ENCODE results near the gene FAM229B. TPM values are rescaled to one million over a fixed set of nuclear protein-coding genes. Genes with fewer than 3 reads are reported as not detected.

The FAM229B gene
- total RNA-seq, 4 donors from 2014 or later: 9.5 to 26.1 (median 13.8) TPM

GRCh38 chr6:112040956-112041355 lies 46.4 kb upstream of the FAM229B start:
- 45 to 47% methylated on average over 1 of the region's 1 CpG for WGBS, 2 donors (ENCODE audit: low coverage in 1 of 2)
- no peak overlapping the region for H3K4me3 ChIP-seq
- H3K36me3 ChIP-seq: no peaks in the 10 kb centered on the region
- TF ChIP-seq CTCF (IDR thresholded peaks at IDR 0.05) (no peak), POLR2A (IDR thresholded peaks at IDR 0.05) (no peak), EP300 (IDR thresholded peaks at IDR 0.05) (no peak), POLR2AphosphoS5 (IDR thresholded peaks at IDR 0.05) (no peak)
- H3K4me1 ChIP-seq: peaks cover 0 to 44% (median 12%) of the 10 kb centered on the region in 3 donors
- no peak overlapping the region for H3K27ac ChIP-seq
- no peak for ATAC-seq
- no peaks in the 10 kb centered on the region for H3K27me3 ChIP-seq
- no peaks in the 10 kb centered on the region for H3K9me3 ChIP-seq

DNA sequence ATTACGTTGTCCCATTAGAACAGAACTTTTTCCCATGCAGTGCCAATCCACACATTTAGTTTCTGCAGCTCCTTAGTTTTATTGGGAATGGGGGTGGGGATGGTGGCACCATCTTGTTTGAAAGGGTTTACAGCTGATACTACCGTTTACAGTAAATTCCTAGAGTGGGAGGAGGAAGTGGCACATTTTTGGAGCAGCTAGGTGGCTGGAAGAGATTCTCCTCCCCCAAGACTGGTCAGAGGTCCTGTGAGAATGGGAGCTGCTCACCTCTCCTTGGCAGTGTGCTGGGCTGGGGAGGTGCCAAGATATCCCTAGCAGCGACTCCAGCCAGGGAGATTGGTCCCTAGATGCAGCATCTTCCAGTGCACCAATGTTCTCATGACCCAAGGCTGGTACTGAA lies 45.9 kb upstream of the FAM229B start:
- peaks cover 0 to 44% (median 12%) of the 10 kb centered on the region in 3 donors for H3K4me1 ChIP-seq
- no peak for TF ChIP-seq POLR2A (IDR thresholded peaks at IDR 0.05)
- TF ChIP-seq EP300 (IDR thresholded peaks at IDR 0.05): no peak
- TF ChIP-seq POLR2AphosphoS5 (IDR thresholded peaks at IDR 0.05): no peak
- no peak for TF ChIP-seq CTCF (IDR thresholded peaks at IDR 0.05)
- 78 to 80% methylated on average over 1 to 3 of the region's 3 CpGs for WGBS, 2 donors (ENCODE audit: low coverage in 1 of 2)

GRCh38 chr6:112043032-112044007 lies 44.1 kb upstream of the FAM229B start:
- peaks cover 0 to 33% (median 5%) of the 10 kb centered on the region in 3 donors for H3K4me1 ChIP-seq
- TF ChIP-seq EP300 (IDR thresholded peaks at IDR 0.05) (no peak), POLR2AphosphoS5 (IDR thresholded peaks at IDR 0.05) (peak; percentile 28), CTCF (IDR thresholded peaks at IDR 0.05) (peak; percentile 91 to 93 (median 91)), POLR2A (IDR thresholded peaks at IDR 0.05) (peak in 1 of 2 donors; percentile 17)
- H3K27me3 ChIP-seq: no peaks in the 10 kb centered on the region
- H3K4me3 ChIP-seq: peak overlapping the region; percentile 48 to 64
- WGBS, 2 donors (ENCODE audit: low coverage in 1 of 2): 0% methylated on average over 24 to 31 of the region's 36 CpGs
- no peaks in the 10 kb centered on the region for H3K36me3 ChIP-seq
- no peaks in the 10 kb centered on the region for H3K9me3 ChIP-seq
- peak overlapping the region; percentile 48 to 84 (median 80) for H3K27ac ChIP-seq
- peak; percentile 86 for ATAC-seq

More for the DNA sequence above, 45.9 kb upstream of the FAM229B start:
- H3K36me3 ChIP-seq: no peaks in the 10 kb centered on the region
- ATAC-seq: no peak
- H3K27me3 ChIP-seq: no peaks in the 10 kb centered on the region
- no peak overlapping the region for H3K4me3 ChIP-seq
- H3K9me3 ChIP-seq: no peaks in the 10 kb centered on the region
- no peak overlapping the region for H3K27ac ChIP-seq

DNA sequence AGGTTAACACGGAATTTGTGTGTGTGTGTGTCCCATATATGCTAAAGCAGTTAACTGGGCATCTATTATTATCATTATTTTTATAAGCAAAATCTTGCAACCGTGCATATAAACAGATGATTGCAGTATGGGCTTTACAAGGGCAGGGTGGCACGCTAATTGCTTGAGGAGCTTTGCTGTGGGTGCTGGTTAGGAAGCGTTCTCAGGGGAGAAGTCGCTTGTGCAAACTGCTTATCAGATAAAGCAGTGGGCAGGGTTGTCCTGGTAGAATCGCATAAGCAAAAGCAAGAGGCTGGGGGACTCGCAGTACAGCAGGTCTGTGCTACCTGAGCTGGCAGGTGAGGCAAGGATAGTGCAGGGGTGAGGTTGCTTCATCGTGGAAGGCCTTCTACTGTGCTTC lies 43.2 kb upstream of the FAM229B start:
- Histone ChIP-seq H3K27ac (peak overlapping the region in 2 of 4 donors; percentile 82 to 84), H3K36me3 (no peaks in the 10 kb centered on the region), H3K27me3 (no peaks in the 10 kb centered on the region), H3K4me1 (peaks cover 0 to 24% (median 0%) of the 10 kb centered on the region in 3 donors), H3K9me3 (no peaks in the 10 kb centered on the region), H3K4me3 (no peak overlapping the region)
- WGBS, 2 donors (ENCODE audit: low coverage in 1 of 2): 69 to 71% methylated on average over 8 of the region's 8 CpGs
- TF ChIP-seq POLR2AphosphoS5 (IDR thresholded peaks at IDR 0.05) (no peak), EP300 (IDR thresholded peaks at IDR 0.05) (no peak), CTCF (IDR thresholded peaks at IDR 0.05) (no peak), POLR2A (IDR thresholded peaks at IDR 0.05) (no peak)
- no peak for ATAC-seq

Data from gastroesophageal sphincter (tissue), 4 donors.